GM19463 (cell line): ENCODE measurements around the gene PTGER4.
A peak's percentile ranks its signal among the peaks of the same experiment; 100 is the strongest.
"Not testable (repeated sequence)": the region's sequence is repeated elsewhere in the genome, so short reads cannot be mapped to it uniquely, and the experiment has no call there.

Experiments
- ATAC-seq: cut with Tn5 transposase; IDR thresholded peaks from one replicate; pipeline ENCODE4 v1.9.1; 2021; ENCODE audit warnings: mild to moderate bottlenecking, moderate library complexity; ENCODE audit not compliant: unreplicated experiment

The PTGER4 gene

DNA sequence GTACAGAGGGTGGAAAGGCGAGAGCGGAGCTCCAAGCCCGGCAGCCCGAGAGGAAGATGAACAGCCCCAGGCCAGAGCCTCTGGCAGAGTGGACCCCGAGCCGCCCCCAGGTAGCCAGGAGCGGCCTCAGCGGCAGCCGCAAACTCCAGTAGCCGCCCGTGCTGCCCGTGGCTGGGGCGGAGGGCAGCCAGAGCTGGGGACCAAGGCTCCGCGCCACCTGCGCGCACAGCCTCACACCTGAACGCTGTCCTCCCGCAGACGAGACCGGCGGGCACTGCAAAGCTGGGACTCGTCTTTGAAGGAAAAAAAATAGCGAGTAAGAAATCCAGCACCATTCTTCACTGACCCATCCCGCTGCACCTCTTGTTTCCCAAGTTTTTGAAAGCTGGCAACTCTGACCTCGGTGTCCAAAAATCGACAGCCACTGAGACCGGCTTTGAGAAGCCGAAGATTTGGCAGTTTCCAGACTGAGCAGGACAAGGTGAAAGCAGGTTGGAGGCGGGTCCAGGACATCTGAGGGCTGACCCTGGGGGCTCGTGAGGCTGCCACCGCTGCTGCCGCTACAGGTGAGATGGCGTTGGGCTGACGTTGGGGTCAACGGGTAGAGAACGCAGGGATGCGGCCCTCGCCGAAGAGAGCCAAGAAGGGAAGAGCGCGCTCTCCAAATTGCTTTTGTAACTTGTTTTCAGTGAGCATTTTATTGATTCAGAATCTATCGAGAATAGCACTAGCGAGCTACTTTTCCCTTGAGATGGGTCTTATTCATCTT lies at the start of gene PTGER4:
PTGER4 (plus strand) TSS at position 3 of the 769 bp plus-strand sequence. CDS start 1,079 bp downstream, outside the sequence.
- peak; percentile 26 for ATAC-seq

DNA sequence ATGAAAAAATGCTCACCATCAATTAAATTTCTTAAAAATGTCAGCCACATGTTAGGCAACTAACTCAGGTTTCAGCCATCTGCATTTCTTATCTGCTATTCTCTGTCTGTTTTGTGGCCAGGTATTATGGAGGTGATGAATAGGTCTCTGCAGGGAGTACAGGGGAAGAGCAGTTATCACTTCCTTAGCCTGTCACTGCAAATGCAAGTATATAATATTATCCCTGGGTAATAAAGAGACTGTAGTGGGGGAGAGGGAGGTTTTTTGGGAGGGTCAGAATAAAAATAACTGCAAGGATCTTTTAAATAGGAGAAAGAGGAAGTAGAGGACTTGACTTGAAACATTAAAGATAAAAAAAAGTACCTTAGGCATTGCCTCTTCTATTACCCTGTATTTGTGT lies 49.6 kb upstream of the PTGER4 start:
- no peak for ATAC-seq

DNA sequence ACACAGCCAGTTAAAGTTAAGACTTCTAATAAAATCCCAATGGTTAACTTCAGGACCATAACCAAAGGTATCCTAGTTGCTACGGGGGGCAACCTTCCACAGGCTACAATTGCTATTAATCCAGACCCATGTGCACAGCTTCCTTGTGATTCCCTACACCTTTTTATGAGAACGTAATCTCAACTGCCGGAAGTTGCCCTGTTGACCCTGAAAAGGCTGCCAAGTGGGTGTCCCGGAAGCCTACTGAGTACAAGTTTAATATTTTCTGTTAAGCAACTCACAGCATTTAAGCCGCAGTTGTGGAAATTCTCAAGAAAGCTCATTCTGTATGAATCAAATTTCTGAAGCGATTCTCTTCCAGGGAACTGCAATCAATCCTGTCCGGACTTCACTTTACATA lies 48.5 kb upstream of the PTGER4 start:
- no peak for ATAC-seq

DNA sequence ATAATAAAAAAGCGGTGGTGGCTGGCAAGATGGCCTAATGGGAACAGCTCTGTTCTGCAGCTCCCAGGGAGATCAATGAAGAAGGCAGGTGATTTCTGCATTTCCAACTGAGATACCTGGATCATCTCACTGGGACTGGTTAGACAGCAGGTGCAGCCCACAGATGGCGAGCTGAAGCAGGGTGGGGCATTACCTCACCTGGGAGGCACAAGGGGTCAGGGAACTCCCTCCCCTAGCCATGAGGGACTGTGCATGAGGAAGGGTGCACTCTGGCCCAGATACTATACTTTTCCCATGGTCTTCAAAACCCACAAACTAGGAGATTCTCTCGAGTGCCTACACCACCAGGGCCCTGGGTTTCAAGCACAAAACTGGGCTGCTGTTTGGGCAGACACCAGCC lies 45.6 kb upstream of the PTGER4 start:
- ATAC-seq = no peak

DNA sequence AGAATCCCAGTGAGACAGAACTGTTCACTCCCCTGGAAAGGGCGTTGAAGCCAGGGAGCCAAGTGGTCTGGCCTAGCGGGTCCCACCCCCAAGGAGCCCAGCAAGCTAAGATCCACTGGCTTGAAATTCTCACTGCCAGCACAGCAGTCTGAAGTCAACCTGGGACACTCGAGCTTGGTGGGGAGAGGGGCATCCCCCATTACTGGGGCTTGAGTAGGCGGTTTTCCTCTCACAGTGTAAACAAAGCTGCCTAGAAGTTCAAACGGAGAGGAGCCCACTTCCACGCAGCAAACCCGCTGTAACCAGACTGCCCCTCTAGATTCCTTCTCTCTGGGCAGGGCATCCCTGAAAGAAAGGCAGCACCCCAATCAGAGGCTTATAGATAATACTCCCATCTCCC lies 45.1 kb upstream of the PTGER4 start:
- no peak for ATAC-seq

DNA sequence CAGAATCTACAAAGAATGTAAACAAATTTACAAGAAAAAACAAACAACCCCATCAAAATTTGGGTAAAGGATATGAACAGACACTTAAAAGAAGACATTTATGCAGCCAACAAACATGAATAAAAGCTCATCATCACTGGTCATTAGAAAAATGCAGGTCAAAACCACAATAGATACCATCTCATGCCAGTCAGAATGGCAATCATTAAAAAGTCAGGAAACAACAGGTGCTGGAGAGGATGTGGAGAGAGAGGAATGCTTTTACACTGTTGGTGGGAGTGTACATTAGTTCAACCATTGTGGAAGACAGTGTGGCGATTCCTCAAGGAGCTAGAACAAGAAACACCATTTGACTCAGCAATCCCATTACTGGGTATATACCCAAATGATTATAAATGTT lies 40.2 kb upstream of the PTGER4 start:
- not testable (repeated sequence) for ATAC-seq

DNA sequence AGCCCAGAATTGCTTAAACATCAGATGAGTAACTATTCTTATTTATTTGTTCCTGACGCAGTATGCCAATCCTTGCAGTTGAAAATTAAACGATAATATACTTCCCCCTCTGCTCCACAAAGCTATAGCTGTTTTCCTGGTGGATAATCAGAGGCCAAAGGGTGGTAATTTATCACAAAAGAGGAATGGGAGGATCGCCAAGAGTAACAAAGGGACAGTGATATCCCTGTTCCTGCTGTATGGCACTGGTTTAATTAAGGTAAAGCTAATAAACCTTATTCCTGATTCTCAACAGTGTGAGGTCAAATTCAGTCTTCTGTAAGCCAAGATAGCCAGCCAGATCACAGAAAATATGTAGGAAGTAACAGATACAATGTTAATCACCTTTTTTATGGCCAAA lies 33.4 kb upstream of the PTGER4 start:
- no peak for ATAC-seq

DNA sequence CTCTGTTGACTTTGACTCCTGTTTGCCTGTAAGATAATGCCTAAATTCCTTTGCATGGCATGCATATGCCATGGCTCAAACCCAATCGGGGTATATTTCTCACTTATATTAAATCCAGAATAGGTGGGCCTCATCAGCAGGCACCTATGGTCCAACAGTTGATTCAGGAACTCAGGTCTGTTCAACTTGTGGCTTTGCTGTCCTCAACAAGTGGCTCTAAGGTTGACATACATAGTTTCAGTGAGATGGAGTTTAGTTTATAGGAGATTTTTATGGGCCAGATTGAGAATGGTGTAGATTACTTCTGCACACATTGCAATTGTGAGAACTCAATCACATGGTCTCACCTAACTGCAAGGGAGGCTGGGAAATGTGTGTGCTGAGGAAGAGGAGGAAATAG lies 31.6 kb upstream of the PTGER4 start:
- no peak for ATAC-seq

DNA sequence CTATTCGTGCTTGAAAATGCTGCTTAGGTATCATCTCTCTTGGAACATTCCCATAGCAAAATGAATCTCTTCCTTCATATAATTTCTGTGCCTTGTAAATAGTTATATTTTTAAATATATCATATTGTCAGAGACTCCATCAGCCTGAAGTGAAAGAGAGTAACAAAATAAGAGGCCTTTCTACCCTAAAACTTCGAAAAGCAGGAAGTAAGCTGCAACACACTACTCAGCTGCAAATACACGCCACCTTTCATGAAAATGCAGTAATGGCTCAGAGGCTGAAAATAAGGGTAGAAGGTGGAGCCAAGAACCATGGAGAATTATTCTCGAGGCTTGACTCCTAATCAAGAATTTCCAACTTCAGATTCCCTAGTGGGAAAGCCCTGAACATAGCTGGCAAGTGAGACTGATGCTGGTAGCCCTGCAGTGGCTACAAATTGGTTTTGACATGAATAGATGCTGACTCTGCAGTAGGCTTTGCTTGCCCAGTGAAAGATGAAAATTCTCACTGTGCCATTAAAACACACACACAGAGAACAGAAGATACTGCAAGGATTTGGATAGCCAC lies 30.2 kb upstream of the PTGER4 start:
- no peak for ATAC-seq

DNA sequence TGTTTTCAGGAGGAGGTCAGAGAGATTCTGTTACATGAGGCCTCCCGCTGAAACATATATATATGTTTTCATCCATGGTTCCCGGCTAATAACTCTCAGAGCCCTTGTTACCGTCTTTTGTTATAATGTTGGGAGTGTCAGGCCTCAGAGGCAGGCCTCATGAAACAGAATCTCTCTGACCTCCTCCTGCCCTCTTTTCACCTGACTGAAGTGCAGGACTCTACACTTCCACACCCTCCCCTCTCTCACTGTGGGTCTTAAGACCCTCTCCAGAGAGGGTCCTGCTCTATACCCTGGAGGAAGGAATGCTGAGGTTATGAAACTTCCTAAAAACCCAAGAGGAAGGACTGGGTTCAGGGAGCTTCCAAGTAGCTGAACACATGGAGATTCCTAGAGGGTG lies 28.5 kb upstream of the PTGER4 start:
- ATAC-seq = no peak

DNA sequence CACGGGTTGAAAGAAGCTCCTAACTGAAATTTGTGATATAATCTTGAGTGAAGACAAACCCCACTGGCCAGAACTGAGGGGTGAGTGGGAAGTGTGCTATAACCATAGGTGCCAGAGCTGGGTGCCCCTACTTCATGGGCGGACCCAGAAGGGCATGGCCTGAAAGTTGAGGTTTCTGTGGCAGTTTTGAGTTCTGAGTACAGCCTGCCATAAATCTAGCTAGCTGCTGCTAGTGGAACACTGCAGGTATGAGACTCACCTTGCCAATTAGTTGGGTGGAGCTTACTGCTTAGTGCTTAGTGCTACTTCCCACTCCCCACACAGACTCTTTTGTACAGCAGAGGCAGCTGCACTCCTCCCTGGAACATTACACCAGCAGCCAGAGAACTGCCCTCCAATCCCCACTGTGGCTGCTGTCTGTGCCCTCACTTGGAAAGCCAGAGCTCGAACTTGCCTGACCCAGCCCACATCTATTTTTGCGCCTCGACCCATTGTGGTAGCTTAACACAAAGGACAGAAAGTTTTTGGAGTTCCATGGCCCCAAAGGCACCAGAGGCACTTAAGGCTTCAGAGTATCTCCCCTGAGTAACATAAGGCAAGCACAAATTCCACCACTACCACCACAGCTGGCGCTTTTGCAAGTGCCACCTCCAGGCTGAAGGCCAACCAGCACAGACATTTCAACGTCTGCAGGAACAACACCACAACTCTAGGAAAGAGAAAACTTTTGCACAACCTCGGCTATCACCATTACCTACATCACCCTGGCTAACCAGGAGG lies 27.1 kb upstream of the PTGER4 start:
- ATAC-seq = no peak

DNA sequence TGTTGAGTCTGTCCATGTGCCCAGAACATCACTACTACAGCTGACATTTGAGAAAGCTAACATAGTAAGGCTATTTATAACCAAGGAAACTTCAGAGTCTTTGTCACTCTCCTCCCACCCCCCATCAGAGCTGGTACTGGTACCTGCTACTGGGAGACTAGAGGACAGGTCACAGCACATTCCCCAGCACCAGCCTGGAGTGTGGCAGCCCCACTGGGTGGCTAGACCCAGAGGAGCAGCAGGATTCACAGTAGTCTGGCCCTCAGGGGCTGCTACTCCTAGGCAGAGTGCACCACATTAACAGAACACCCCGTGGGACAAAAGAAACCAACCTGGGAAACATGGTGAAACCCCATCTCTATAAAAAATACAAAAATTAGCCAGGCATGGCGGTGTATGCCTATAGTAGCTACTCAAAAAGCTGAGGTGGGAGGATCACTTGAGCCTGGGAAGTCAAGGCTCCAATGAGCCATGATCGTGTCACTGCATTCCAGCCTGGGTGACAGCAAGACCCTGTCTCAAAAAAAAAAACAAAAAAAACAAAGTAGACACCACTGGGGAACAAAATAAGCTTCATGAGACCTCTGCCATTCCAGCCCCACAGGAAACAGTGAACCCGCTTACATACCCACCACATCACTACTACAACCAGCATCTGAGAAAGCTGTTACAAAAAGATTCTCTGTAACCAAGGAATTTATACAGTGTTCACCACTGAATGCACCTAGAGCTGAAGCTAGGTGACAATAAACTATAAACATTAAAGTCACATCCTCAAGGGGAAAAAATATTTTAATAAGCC lies 26.3 kb upstream of the PTGER4 start:
- no peak for ATAC-seq

DNA sequence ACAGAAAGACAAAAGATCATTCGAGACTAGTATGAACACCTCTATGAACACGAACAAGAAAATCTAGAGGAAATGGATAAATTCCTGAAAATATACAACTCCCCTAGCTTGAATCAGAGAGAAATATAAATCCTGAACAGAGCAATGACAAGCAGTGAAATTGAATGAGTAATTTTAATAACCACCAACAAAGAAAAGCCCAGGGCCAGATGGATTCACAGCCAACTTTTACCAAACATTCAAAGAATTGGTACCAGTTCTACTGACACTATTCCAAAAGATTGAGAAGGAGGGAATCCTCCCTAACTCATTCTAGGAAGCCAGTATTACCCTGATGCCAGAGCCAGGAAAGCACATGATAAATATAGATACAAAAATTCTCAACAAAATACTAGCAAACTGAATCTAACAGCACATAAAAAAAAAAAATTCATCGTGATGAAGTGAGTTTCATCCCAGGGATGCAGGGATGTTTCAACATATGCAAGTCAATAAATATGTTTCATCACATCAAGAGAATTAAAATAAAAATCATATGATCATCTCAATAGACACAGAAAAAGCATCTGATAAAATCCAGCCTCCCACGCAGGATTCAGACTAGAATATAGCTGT lies 25.2 kb upstream of the PTGER4 start:
- ATAC-seq = no peak

DNA sequence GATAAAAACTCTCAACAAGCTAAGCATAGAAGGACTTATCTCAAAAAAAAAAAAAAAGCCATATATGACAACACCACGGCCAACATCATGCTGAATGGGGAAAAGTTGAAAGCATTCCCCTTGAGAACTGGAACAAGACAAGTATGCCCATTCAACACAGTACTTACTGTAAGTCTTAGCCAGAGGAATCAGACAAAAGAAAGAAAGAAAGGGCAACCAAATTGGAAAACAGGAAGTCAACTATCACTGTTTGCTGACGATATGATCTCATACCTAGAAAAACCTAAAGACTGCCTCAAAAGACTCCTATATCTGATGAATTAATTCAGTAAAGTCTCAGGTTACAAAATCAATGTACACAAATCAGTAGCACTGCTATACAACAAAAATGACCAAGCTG lies 24.6 kb upstream of the PTGER4 start:
- no peak for ATAC-seq

DNA sequence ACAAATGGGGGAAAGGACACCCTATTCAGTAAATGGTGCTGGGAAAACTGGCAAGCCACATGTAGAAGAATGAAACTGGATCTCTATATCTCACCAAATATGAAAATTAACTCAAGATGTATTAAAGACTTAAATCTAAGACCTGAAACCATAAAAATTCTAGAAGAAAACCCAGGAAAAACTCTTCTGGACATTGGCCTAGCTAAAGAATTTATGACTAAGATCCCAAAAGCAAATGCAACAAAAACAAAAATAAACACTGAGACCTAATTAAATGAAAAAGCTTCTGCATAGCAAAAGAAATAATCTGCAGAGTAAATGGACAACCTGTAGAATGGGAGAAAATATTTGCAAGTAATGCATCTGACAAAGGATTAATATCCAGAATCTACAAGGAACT lies 23.6 kb upstream of the PTGER4 start:
- ATAC-seq = not testable (repeated sequence)

DNA sequence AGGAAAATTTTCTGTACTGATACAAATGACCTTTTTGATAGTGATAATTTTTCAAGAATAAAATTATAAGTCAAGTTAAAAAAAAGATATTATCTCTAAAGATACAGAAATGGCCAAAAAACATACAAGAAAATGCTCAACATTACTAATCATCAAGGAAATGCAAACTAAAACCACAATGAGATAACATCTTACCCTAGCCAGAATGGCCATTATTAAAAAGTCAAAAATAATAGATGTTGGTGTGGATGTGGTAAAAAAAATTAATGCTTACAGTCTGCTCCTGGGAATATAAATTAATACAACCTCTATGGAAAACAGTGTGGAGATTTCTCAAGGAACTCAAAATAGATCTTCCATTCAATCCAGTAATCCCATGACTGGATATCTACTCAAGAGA lies 22.9 kb upstream of the PTGER4 start:
- no peak for ATAC-seq

DNA sequence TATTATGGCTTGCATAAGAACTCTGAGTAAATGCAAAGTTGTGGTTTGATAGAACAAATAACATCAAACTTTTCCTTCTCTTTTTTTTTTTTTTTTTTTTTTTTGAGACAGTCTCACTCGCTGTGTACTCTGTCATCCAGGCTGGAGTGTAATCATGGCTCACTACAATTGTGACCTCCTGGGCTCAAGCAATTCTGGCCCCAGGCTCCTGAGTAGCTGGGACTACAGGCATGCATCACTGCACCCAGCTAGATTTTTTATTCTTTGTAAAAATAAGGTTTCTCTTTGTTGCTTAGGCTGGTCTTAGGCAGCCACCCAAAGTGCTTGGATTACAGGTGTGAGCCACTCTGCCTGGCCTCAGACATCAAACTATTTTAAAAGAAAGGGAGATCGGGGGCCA lies 19.0 kb upstream of the PTGER4 start:
- ATAC-seq = no peak

DNA sequence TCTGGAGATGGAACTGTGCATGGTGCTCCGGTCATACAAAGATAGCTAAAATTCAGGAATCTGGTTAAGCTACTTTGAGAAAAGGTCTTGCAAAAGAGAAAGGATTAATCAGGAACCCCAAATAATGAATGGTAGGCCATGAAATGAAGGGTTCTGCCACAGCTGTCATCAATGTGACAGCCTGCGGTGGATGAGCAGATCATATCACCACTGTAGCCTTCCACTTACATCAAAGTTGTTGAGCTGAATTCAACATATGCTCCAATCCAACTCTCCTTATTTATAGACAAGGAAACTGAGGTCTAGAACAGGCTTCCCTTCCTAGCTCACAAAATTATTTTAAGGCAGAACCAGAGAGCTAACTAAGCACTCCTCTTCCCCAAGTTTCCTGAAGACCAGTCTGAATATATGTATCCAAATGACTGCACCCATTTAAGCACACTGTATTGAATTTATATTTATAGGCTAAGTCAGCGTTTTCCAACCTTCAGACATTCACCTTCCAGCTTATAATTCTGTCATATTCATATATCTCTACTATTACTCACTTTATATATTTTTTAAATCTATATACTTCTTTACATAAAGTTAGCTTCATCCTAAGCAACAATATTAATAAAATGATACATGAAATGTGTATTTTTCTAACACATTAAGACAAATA lies 13.9 kb upstream of the PTGER4 start:
- ATAC-seq = no peak

DNA sequence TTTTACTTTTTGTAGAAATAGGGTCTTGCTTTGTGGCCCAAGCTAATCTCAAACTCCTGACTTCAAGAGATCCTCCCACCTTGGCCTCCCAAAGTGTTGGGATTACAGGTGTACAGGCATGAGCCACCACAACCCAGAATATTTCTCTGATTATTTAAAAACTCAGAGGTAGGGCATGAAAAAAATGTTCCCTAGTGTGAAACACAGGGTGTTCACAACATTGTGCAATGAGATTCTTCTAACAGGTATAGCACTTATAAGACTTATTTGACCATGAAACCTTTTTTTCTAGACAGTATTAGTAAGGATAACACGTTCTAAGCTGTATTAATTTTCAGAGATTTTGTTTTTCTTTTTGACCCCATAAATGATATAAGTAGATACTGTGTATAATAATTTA lies 13.1 kb upstream of the PTGER4 start:
- ATAC-seq = no peak

DNA sequence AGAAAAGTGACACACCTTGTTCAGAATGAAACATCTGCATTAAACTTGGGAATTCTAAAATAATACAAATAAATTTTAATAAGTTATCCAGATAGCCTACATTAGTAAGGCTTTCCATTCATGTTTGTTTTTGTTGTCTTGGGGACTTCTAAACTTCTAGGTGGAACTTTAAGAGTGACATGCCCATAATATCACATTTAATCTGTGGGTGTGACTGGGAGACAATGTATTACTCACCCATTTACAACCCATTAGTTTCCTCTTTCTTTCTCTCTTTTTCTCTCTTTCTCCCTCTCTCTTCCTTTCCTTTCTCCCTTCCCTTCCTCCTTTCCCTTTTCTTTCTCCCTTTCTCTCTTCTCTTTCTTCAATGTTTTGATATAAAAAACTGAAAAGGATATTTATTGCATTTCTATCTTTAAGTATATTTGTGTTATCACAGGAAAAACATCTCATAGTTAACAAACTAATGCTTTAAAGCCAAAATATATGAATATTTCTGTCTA lies 12.5 kb upstream of the PTGER4 start:
- ATAC-seq = no peak
